HUES64 (cell line): ENCODE results near the gene KRTAP6-1.

Source experiments
- H3K27ac ChIP-seq: 2 replicates; pipeline ENCODE4 v1.7.0; 2013; ENCODE audit warnings: low read depth, low read length, inconsistent platforms
- H3K27me3 ChIP-seq: 2 replicates; pipeline ENCODE4 v1.6.1; 2013; ENCODE audit warnings: mild to moderate bottlenecking, low read length; ENCODE audit not compliant: insufficient read depth
- H3K36me3 ChIP-seq: 2 replicates; pipeline ENCODE4 v1.6.1; 2013; ENCODE audit warnings: mild to moderate bottlenecking, low read length; ENCODE audit not compliant: insufficient read depth
- H3K4me1 ChIP-seq: 2 replicates; pipeline ENCODE4 v1.6.1; 2013; ENCODE audit warnings: mild to moderate bottlenecking, low read length, moderate library complexity; ENCODE audit not compliant: insufficient read depth
- H3K4me3 ChIP-seq: 2 replicates; pipeline ENCODE4 v1.5.1; 2013; ENCODE audit warnings: mild to moderate bottlenecking, low read length, moderate library complexity
- H3K9ac ChIP-seq: 2 replicates; pipeline ENCODE4 v1.6.1; 2013; ENCODE audit warnings: mild to moderate bottlenecking, low read depth, low read length
- H3K9me3 ChIP-seq: 2 replicates; pipeline ENCODE4 v1.6.1; 2013; ENCODE audit warnings: low read depth, low read length; ENCODE audit not compliant: insufficient read depth
- WGBS: fragments of 150-250, 120-280 bp; methylation state at CpG from one replicate; pipeline ENCODE4 v1.1.7; 2013; ENCODE audit warnings: missing lambda C conversion rate; 5-methylcytosine and 5-hydroxymethylcytosine counted together

KRTAP6-1 gene

GRCh38 chr21:30620080-30620479 lies 6.3 kb upstream of the KRTAP6-1 start:
- Histone ChIP-seq H3K4me1 (no peaks in the 10 kb centered on the region), H3K9ac (no peak overlapping the region), H3K4me3 (no peak overlapping the region), H3K27ac (no peak overlapping the region), H3K9me3 (0 out of 2 replicates have a peak, but pooled peaks cover 3% of the 10 kb centered on the region), H3K36me3 (no peaks in the 10 kb centered on the region), H3K27me3 (no peaks in the 10 kb centered on the region)

DNA sequence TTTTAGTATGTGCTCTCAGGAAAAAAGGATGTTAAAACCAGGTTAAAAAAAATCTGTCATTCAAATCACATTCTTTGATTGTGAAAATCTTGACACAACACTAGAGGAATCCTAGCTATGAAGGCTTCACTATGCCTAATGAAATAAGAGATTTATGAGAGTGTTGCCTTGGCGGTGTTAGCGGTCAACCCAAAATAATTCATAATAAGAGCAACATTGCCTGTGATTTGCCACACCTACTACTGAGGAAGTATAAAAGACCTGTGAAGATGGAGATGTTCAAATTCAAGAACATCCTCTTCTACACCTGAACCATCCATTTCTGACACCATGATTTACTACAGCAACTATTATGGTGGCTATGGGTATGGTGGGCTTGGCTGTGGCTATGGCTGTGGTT lies 2.4 kb upstream of the KRTAP6-1 start, which contains the start of gene KRTAP20-1:
KRTAP20-1 (plus strand) TSS at position 301 of the 400 bp plus-strand sequence; CDS start at position 331, 30 bp downstream.
- no peak within 1 kb of the TSS for H3K9ac ChIP-seq
- no peaks in the 10 kb centered on the region for H3K9me3 ChIP-seq
- H3K4me1 ChIP-seq = no peaks in the 10 kb centered on the region
- no peaks in the 10 kb centered on the region for H3K27me3 ChIP-seq
- H3K36me3 ChIP-seq = no peaks in the 10 kb centered on the region
- WGBS = no CpG with 5 or more reads among the region's 2 CpGs
- H3K27ac ChIP-seq = no peak within 1 kb of the TSS
- no peak within 1 kb of the TSS for H3K4me3 ChIP-seq

GRCh38 chr21:30615199-30615598 lies 1.5 kb upstream of the KRTAP6-1 start:
- H3K27me3 ChIP-seq = no peaks in the 10 kb centered on the region
- no peak overlapping the region for H3K27ac ChIP-seq
- no peak overlapping the region for H3K9ac ChIP-seq
- H3K36me3 ChIP-seq = no peaks in the 10 kb centered on the region
- no peaks in the 10 kb centered on the region for H3K4me1 ChIP-seq
- H3K9me3 ChIP-seq = no peaks in the 10 kb centered on the region
- H3K4me3 ChIP-seq = no peak overlapping the region

DNA sequence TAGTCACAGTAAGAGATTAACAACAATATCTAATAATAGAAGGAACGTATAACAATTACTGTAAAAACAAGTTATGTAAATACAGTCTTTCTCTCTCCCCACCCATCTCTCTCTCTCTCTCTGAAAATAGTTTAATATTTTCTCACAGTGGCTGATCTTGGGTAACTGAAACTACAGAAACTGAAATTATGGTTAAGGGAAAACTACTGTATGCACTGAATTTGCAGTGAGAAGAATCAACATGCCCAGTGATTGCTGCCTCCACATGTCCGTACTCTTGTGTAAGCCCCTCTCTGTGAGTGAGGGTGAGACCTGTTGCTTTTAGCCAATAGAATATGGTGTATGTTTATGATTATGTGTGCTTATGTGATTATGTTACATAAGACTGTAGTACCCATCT lies 1.6 kb downstream of the KRTAP6-1 start:
- H3K4me3 ChIP-seq = no peak overlapping the region
- no peaks in the 10 kb centered on the region for H3K27me3 ChIP-seq
- no peak overlapping the region for H3K27ac ChIP-seq
- no peaks in the 10 kb centered on the region for H3K4me1 ChIP-seq
- 91% methylated on average over 1 of the region's 2 CpGs for WGBS
- no peak overlapping the region for H3K9ac ChIP-seq
- no peaks in the 10 kb centered on the region for H3K36me3 ChIP-seq
- no peaks in the 10 kb centered on the region for H3K9me3 ChIP-seq

GRCh38 chr21:30605968-30606367 lies 7.8 kb downstream of the KRTAP6-1 start:
- Histone ChIP-seq H3K27me3 (no peaks in the 10 kb centered on the region), H3K9ac (no peak overlapping the region), H3K36me3 (no peaks in the 10 kb centered on the region), H3K27ac (no peak overlapping the region), H3K4me1 (no peaks in the 10 kb centered on the region), H3K9me3 (no peaks in the 10 kb centered on the region), H3K4me3 (no peak overlapping the region)
- 89% methylated on average over 2 of the region's 2 CpGs for WGBS

GRCh38 chr21:30600787-30601186 lies 12.9 kb downstream of the KRTAP6-1 start, which contains the start of gene KRTAP22-1:
Gene KRTAP22-1 (plus strand): TSS chr21:30601087.
- Histone ChIP-seq H3K27me3 (no peaks in the 10 kb centered on the region), H3K27ac (no peak within 1 kb of the TSS), H3K9ac (no peak within 1 kb of the TSS), H3K9me3 (no peaks in the 10 kb centered on the region), H3K4me3 (no peak within 1 kb of the TSS), H3K36me3 (no peaks in the 10 kb centered on the region), H3K4me1 (no peaks in the 10 kb centered on the region)
- no CpG with 5 or more reads among the region's 1 CpG for WGBS

DNA sequence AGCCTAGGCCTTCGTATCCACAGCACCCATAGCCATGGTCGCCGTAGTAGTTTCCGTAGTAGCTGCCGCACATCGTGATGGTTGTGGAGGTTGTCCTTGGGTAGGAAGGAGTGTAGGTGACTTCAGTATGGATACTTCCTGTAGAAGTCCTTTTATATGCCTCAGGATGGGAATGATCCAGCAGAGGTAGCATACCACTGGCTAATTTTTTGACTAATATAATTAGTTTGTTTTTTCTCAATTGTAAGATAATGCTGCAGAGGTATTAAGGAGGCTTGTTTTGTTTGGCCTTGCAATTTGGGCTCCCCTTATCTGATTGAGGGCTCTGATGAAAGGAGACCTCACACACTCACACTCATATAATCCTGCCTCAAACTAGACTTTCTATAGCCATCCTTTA lies 14.9 kb downstream of the KRTAP6-1 start, which contains the start of gene KRTAP6-2:
KRTAP6-2 (minus strand) TSS at position 101 of the 400 bp plus-strand sequence; CDS start at position 73, 28 bp downstream.
- Histone ChIP-seq H3K9ac (no peak within 1 kb of the TSS), H3K36me3 (no peaks in the 10 kb centered on the region), H3K4me3 (no peak within 1 kb of the TSS), H3K4me1 (no peaks in the 10 kb centered on the region), H3K27me3 (no peaks in the 10 kb centered on the region), H3K9me3 (no peaks in the 10 kb centered on the region), H3K27ac (no peak within 1 kb of the TSS)
- 97% methylated on average over 6 of the region's 6 CpGs for WGBS

GRCh38 chr21:30592140-30592539 lies 21.6 kb downstream of the KRTAP6-1 start, which contains the start of gene KRTAP6-3:
Gene KRTAP6-3 (plus strand): TSS chr21:30592440. CDS start chr21:30592446, 6 bp downstream.
- H3K9ac ChIP-seq = no peak within 1 kb of the TSS
- H3K4me1 ChIP-seq = no peaks in the 10 kb centered on the region
- no peaks in the 10 kb centered on the region for H3K36me3 ChIP-seq
- no peaks in the 10 kb centered on the region for H3K27me3 ChIP-seq
- 96% methylated on average over 4 of the region's 4 CpGs for WGBS
- no peak within 1 kb of the TSS for H3K27ac ChIP-seq
- H3K9me3 ChIP-seq = no peaks in the 10 kb centered on the region
- H3K4me3 ChIP-seq = no peak within 1 kb of the TSS

DNA sequence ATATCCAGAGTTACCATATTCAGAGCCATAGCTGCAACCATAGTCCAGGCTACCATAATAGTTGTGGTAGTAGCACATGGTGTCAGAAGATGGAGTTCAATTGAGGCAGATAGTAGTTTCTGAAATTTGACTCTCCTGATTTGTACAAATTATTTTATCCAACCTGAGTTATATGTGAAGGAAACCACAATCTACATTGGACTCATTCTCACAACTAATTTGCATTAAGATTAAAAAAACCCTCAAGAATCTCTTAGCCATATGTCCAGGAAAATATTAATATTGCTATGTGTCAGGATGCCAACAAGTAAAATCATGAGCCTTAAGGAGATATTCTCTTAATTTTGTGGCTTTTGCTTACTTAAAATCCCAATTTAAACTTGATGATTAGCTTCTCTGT lies 23.4 kb downstream of the KRTAP6-1 start, which contains the start of gene KRTAP22-2:
KRTAP22-2 (minus strand) TSS at position 101 of the 400 bp plus-strand sequence.
- Histone ChIP-seq H3K27me3 (no peaks in the 10 kb centered on the region), H3K9me3 (no peaks in the 10 kb centered on the region), H3K36me3 (no peaks in the 10 kb centered on the region), H3K9ac (no peak within 1 kb of the TSS), H3K4me3 (no peak within 1 kb of the TSS), H3K4me1 (no peaks in the 10 kb centered on the region), H3K27ac (no peak within 1 kb of the TSS)

DNA sequence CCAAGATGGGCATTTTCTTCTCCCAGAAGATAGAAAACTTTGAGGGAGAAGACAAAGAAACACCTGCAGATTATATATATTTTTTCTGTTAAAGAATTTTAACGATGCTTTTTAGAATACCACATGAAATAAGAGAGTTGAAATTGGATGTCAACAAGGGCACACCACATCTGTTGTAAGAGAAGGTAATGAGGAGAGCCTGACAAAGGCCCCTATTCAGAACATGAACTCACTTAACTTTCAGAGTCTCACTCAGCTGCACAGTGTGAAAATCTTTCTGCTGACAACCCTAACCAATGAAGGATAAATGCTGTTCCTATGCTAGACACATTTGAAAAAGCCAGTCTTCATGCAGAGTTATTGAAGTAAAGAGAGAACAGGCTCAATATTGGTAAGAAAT lies 30.9 kb downstream of the KRTAP6-1 start:
- WGBS = 100% methylated on average over 1 of the region's 1 CpG
- Histone ChIP-seq H3K27ac (no peak overlapping the region), H3K9me3 (no peaks in the 10 kb centered on the region), H3K27me3 (no peaks in the 10 kb centered on the region), H3K4me3 (no peak overlapping the region), H3K4me1 (0 out of 2 replicates have a peak, but pooled peaks cover 2% of the 10 kb centered on the region), H3K9ac (no peak overlapping the region), H3K36me3 (no peaks in the 10 kb centered on the region)

DNA sequence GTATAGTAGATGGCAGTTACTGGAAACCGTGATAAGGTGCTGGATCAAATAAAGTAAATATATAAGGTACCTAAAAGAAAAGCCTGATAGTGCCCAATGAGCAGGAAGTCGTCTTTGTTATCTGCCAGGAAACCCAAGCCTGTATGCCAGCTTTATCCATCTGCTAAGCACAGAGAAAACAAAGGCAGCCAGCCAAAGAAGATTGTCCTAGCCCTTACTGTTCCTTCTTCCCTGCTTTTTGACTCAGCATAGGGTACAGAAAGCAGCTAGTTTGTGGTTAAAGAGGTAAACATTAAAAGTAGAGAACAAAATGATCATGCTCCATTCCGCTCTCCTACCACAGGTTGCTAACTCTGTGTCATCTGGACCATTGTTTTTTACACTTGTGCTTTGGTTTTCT lies 33.6 kb downstream of the KRTAP6-1 start:
- H3K27ac ChIP-seq = no peak overlapping the region
- no peak overlapping the region for H3K9ac ChIP-seq
- no peaks in the 10 kb centered on the region for H3K36me3 ChIP-seq
- 0 out of 2 replicates have a peak, but pooled peaks cover 2% of the 10 kb centered on the region for H3K4me1 ChIP-seq
- WGBS = 74% methylated on average over 3 of the region's 3 CpGs
- H3K27me3 ChIP-seq = no peaks in the 10 kb centered on the region
- no peak overlapping the region for H3K4me3 ChIP-seq
- H3K9me3 ChIP-seq = no peaks in the 10 kb centered on the region

DNA sequence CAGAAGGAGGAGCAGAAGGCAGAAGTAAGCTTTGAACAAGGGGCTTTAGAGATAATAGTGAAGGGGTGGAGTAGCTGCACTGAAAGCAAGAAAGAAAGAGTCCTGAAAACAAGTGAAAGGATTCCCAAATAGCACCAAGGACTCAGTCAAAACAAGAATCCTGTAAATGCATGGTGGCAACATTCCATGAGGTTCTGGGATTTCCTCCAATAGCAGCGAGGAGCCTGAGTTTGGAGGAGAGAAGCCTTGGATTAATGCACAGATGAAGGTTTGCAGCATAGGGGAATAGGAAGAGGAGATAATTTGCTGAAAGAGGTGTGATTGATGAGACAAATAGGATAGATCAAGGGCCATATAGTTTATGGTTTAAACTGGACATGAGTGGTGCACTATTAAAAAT lies 34.4 kb downstream of the KRTAP6-1 start:
- H3K4me1 ChIP-seq = 0 out of 2 replicates have a peak, but pooled peaks cover 2% of the 10 kb centered on the region
- no peaks in the 10 kb centered on the region for H3K9me3 ChIP-seq
- no peak overlapping the region for H3K4me3 ChIP-seq
- H3K36me3 ChIP-seq = no peaks in the 10 kb centered on the region
- WGBS = 80% methylated on average over 1 of the region's 1 CpG
- H3K27me3 ChIP-seq = no peaks in the 10 kb centered on the region
- H3K9ac ChIP-seq = no peak overlapping the region
- no peak overlapping the region for H3K27ac ChIP-seq
